ENCODE data around the gene USP16. TPM values are rescaled to one million over a fixed set of nuclear protein-coding genes. Genes with fewer than 3 reads are reported as not detected.

USP16 gene
- total RNA-seq, 1 donor from 2014 or later: 25.5 TPM

DNA sequence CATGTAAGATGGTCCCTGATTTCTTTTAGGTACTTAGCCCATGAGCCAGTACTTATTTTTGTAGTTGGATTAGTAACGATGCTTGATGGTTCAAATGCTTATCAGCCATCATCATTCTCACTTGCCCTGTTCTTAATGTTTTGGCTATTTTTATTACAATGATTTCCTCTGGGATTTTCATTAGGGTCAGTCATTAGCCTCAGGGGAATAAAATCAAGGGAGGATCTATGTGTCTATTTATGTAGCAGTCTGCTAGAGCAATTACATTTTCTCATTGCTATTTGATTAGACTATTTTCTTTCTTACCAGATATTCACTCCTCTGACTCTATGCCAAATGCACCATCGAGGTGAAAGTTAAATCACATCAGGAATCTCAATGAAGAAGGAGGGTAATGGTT is 59.9 kb downstream of the USP16 start:
- DNase-seq: no peak

DNA sequence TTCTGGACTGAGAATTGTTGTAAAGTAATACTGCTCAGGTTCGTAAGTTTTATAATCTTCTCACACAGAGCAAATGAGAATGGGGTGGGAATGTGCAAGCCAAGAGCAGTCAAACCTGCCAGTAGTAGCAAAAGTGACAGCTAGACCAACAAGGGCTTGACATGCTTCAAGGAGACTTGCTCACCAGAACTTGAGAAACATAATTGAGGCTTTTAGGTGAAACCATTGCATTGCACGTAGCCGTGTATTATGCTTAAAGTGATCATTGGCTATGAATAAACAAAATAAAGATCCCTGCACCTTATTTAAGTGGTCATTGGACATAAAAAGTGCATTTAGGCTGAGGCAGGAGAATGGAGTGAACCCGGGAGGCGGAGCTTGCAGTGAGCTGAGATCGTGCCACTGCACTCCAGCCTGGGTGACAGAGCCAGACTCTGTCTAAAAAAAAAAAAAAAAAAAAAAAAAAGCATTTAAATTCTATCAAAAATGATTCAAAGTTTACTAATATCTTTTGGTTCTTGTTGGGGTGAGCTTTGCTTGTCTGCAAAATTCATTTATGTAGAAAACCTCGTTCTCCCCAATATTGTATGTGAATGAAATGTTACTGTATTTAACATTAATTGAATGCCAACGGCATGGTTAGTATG is 60.8 kb downstream of the USP16 start:
- DNase-seq: no peak

DNA sequence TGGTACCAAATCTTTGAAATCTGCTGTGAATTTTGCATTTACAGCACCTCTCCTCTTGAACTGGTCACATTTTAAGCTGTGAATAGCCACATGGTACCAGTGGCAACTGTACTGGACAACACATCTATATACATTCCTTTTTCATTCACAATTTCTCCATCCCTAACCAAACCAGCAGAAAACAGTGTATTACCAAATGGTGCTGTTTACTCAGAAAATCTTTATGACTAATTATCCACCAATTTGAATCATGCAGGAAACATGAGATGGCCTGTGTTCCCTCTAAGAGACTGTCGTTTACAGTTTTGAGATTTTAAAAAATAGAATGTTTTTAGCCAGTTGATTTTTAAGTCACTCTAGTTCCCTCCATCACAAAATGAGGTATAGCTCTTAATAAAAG is 66.6 kb downstream of the USP16 start:
- peak; percentile 52 for DNase-seq

DNA sequence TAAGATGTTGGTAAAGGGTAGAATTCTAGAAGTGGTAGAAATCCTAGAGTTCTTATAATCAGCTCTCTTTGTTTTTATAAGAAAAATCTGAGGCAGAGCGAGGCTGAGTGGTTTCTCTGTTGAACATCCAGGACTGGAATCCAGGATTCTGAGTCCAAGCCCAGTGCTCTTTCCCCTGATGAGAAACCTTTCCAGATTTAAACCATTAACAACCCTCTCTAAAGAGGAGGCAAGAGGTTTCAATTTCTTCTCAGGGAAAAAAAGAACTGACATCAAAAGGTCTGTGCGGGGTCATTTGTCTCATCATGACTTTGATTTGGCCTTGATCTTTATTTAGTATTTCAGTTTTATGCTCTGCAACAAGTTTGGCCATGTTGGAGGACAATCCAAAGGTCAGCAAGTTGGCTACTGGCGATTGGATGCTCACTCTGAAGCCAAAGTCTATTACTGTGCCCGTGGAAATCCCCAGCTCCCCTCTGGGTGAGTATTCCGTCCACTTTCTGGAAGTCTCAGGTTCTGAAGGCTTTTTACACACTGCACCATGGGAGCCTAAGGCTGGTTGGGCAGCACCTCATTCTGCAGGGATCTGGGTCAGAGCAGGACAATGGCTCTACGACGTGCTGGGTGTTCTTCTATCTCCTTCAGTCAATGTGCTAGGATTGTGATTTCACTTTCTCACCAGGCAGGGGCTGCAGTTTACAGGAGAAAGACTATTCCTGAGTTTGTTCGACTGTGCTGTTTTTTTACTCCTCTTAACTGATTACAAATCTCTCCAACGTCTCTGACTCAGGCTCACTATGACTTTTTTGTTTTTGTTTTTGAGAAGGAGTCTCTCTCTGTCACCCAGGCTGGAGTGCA is 67.9 kb downstream of the USP16 start:
- no peak for DNase-seq

DNA sequence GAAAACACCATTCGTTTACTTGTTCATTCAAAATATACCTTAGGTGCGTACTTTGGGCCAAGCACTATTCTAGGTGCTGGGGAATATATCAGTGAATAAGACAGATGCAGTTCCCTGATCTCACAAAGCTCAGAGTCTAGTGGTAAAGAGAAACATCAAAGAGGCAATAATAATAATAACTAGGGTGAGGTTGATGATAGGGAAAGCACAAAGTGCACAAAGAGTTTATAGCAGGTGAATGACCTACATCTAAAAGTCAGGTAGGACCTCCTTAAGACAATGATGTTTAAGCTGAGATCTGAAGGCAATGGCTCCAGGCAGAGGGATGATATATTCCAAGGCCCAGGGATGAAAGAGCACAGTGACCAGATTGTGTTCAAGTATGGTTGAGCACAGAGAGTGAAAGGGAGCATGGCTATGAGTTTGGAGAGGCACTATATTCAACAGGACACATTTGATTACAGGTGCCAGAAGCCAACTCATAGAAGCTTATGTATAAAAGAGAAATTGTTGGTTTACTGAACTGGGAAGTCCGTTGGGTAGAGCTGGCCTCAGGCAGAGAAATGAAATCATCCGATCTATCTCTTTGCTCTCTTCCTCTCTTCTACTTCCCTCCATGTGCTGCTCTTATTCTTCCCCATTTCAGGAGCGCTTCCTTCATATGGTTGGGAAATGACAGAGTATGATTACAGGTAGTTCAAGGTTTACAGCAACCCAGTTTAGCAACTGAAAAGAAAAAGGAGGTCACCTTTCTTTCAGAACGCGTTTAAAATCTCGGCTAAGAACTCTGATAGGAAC is 71.9 kb downstream of the USP16 start:
- DNase-seq: no peak

DNA sequence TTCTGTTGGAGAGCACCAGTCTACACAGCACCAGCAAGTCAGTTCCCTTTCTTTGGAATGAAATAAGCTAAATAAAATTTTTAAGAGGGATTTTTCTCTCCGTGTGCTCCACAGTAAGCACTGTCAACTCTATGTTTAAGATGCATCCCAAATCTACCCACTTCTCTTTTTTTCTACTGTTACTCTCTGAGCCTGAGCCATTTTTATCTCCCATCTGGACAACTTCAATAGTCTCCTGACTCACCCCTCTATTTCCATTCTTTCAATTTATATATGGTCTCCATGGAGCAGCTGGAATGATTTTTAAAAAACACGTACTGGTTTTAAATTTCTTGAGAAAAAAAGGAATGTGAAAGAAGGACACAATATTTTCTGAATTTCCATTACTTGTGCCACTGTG is 73.7 kb downstream of the USP16 start:
- no peak for DNase-seq

DNA sequence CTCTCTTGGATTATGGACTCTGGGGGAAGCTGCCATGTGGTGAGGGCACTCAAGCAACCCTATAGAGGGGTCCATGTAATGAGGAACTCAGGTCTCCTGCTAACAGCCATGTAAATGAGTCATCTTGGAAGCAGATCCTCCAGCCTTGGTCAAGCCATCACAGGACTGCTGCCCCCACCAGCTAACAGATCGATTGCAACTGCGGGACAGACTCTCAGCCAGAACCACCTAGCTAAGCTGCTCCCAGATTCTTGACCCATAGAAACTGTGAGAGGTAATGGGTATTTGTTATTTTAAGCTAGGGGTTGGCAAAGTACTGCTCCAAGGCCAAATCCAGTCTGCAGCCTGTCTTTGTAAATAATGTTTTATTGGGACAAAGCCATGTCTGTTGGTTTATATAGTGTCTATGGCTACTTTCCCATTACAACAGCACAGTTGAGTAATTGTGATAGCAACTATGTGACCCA is 78.4 kb downstream of the USP16 start:
- no peak for DNase-seq

Other genes with a start within 250 kb of the USP16 start
- gene LTN1, start 31.8 kb upstream of the USP16 start, total RNA-seq: 33.1 and 34.0 TPM in 2 replicates
- 19.9 and 26.0 TPM in 2 replicates for gene RWDD2B, start 5.3 kb upstream of the USP16 start, total RNA-seq
- 234 and 314 TPM in 2 replicates for gene CCT8, start 49.0 kb downstream of the USP16 start, total RNA-seq
- gene MAP3K7CL, start 106.0 kb downstream of the USP16 start, total RNA-seq: 2.2 and 3.7 TPM in 2 replicates

Measured in dermis blood vessel endothelial cell (primary cell).